SIG-M5 treated with dmso at 0.1 percent for 504 hours (cell line): Measurements from ENCODE around the gene OCA2.
"Not testable (repeated sequence)": the region's sequence is repeated elsewhere in the genome, so short reads cannot be mapped to it uniquely, and the experiment has no call there.

Experiments used
- DNase-seq: peaks from one replicate; lab custom pipeline; 2025; ENCODE audit not compliant: unreplicated experiment; lab: John Stamatoyannopoulos, UW

Gene OCA2

DNA sequence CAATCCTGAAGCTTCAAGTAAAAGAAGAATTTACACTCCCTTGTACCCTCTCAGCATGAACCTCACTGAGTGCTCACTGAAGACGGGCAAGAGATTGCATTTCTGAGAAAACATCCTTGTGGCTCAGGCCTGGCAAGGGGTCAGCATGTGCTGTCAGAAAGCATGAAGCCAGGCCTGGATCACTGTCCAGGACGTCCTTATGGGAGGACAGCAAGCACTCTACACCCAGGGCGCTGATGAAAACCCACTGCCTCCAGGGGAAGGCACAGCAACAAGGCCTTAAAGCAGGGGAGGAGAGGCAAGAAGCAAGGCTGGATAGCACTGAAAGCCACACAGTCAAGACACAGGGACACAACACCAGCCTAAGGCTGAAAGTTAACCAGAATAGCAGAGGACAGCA is 315.4 kb downstream of the OCA2 start:
- DNase-seq = no peak

DNA sequence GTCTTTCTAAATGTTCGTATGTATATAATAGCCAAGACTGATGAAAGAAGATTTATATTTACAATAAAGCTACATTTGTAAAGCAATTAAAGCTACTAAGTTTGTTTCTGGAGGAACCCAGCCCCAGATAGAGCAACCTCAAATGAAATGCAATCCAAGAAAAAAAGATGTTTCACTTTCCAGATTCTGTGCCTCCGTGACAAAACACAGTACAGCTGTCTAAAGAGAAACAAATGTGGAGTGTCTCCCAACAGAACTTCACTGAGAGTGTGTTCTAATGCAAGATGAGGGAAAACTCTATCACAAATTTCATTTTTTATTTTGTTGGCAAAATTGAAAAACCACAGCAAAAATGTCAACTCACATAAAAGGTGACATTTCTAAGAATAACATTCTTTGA is 317.0 kb downstream of the OCA2 start:
- no peak for DNase-seq

DNA sequence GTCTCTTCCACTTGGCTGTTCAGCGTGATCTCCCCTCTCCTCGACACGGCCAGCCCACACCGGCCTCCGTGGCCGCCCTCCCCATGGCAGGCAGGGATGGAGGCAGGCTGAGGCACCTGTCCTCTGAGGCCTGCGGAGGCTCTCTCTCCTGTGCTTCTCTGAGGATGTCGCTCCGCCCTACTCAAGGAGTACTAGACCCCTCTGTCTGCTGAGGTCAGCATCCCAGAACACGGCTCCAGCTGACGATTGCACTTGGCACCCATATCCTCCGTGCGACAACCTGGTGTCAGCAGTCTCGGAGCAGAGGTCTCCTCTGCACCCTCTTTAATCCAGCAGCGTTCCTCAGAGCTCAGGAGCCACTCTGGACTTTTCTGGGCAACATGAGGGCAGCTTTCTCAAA is 322.6 kb downstream of the OCA2 start:
- no peak for DNase-seq

DNA sequence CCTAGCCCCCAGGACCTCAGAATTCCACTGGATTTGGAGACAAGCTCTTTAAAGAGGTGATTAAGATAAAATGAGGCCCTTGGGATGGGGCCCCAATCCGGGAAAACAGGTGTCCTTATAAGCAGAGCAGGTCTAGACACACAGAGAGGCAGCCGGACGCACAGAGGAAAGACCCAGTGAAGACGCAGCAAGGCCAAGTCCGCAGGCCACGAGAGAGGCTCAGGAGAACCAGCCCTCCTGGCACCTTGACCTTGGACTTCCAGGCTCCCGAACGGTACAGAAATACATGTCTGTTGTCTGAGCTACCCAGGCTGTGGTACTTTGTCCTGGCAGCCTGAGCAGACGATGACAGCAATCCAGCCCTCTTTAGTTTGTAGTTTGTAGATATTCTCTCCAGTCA is 324.5 kb downstream of the OCA2 start:
- DNase-seq = no peak

DNA sequence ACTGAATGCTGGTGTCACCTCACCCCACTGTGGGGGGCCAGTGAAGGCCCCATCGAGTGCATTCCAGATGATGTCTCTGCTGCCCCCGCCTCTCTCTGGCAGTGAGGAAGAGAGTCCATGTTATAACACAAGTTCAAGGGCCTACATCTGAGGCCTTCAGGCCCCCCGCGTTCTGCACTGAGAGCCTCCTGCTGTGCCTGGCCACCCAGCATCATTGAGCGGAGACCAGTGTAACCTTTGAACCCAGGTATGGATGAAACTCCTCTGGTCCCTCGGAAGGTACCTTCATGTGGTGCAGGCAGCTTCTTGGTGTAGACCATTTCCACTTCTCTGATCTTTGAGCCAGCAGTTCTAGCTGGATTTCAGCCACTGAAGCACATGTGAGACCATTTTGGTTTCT is 324.9 kb downstream of the OCA2 start:
- no peak for DNase-seq

DNA sequence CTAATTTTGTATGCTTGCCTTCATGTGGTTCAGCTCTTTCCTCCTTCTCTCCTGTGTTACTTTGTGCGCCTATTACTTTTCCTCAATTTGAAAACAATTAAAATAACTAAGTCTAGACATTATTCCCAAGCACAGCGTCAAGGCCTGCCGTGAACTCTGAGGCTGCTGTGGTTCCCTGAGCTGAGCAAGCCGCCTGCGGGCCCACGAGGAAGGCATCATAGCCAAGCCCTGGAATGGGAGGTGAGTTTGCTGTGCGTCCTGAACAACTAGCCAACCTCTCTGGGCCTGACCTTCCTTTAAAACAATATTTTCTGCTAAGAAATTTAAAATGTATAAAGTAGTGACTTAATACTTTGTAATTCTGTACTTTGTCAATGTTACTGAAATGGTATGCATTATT is 327.2 kb downstream of the OCA2 start:
- DNase-seq = no peak

DNA sequence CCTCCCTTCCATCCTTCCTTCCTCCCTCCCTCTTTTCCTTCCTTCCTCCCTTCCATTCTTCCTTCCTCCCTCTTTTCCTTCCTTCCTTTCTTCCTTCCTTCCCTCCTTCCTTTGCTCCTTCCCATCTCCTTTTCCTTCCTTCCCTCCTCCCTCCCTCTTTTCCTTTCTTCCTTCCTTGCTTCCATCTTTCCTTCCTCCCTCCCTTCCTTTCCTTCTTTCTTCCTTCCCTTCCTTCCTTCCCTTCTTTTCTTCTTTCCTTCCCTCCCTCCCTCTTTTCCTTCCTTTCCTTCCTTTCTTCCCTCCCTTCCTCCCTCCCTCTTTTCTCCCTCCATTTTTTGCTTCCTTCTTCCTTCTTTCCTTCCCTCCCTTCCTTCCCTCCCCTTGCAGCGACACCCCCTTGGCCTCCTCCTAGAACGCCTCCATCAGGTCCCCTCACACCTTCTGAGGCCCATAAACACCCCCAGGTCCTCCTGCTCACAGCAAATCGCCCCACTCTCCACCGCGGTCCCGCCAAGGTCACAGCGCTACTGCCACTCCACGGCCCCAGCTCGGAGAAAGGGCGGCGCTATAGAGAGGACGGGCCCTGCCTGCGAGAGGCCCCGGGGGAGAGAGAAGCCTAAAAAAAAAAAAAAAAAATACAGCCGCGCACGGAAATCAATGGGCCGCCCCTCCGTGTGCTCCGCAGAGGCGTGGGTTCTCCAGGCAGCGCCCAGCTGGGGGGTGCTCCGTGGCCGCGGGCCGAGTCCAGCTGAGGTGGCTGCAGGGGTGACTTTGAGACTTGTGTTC is 328.2 kb downstream of the OCA2 start:
- no peak for DNase-seq

DNA sequence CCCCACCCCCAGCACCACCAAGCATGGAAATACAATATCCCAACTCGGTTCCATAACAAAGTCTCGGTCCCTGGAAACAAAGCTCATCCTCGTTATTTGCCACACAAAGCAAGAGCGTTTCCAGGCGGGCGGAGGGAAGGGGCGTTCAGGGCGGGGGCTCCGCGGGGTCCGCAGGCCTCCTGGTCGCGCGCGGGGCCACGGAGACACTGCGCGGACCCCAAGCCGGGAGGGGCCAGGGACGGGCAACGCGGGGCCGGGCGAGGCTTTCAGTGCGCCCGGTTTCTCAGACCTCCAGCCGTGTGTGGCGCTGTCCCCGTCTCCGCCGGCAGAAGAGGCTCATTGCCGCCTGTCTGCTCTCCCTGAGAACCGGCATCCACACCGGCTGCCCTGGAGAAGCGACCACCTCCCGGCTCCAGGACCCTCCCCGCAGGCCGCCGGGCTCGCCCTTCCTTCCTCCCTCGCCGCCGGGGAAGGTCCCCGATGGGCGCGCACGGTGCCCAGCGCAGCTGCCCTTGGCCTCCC is 329.0 kb downstream of the OCA2 start:
- DNase-seq = no peak

DNA sequence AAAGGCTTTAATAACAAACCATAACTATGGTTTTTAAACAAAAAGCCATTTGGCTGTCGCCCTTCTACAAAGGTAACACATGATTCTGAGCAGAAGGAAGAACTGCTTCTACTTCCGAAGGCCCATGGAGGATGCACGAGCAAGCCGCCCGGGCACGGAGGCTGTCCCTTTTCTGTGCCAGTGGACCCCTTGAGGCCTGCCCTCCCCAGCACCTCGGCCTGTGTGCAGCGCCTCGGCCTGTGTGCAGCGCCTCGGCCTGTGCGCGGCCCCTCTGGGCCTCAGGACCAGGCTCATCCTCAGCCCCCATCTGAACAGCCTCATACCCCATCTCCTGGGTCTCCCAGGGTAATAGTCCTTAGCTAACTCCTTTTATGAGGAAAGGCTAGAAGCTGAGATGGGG is 329.5 kb downstream of the OCA2 start:
- DNase-seq = no peak

DNA sequence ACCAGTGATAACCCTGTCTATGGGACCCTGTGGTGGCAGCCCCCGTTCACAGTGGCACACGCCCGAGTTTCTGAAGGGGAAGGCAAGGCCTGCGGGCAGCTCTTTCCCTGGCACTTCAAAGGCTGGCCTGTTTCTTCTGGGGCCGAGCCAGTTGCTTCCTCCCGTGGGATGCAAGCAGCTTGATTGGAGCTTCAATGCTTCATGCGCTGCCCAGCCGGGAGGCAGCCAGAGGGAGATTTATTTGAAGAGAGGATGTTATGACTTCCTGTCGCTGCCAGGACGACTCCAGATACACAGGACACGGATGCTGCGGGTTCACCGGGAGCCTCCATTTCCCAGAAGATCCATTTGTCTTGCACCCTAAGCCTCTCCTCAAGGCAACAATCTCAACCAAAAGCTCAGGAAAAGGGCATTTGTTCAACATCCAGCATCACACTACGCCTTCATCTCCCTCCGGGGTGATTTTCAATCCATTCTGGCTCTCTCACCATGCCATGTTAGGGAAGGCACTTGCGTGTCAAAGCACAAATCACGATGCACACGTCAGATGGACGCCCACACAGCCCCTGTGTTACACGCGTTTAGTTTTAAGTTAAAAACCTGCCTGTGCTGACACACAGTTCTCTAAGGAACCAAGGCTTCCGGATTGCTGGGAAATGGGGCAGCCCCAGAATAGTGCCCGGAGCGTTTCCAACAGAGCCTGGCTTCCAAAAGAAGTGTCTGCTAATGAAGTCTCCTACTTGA is 330.2 kb downstream of the OCA2 start:
- DNase-seq = no peak

DNA sequence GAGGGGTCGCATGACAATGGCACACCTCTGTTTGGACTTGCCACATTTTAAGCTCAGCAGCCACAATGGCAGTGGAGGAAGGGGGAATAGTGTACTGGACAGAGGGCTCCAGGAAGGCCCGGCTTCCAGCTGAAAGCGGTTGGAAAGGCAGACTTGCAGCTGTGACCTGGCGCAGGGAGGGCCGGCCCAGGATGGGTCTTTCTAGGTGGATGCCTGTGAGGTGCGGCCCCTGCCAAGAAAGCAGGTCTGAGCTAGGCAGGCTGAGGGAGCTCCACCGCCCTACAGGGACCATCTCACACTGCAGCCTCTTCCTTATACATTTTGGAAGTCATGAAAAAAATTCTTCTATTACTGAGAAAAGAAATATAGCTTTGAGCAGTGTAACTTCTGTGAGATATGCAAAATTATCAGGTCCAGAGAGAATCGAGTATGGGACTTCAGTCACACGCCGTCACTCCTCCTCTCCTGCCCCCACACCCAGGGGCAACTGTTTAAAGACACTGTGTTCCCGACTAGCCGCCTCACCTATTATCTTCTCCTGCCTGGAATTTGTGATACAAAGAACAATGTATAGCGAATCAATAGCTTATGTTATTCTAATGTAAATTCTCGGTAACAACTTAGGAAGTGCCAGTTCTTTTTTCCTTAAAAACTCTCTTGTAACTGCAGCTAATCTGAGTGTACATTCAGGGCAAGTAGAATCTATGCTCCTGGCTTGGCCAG is 331.0 kb downstream of the OCA2 start:
- no peak for DNase-seq

DNA sequence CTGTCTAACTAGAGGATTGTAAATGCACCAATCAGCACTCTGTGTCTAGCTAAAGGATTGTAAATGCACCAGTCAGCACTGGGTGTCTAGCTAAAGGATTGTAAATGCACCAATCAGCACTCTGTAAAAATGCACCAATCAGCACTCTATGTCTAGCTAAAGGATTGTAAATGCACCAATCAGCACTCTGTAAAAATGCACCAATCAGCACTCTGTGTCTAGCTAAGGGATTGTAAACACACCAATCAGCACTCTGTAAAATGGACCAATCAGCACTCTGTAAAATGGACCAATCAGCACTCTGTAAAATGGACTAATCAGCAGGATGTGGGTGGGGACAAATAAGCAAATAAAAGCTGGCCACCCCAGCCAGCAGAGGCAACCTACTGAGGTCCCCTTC is 331.7 kb downstream of the OCA2 start:
- not testable (repeated sequence) for DNase-seq

DNA sequence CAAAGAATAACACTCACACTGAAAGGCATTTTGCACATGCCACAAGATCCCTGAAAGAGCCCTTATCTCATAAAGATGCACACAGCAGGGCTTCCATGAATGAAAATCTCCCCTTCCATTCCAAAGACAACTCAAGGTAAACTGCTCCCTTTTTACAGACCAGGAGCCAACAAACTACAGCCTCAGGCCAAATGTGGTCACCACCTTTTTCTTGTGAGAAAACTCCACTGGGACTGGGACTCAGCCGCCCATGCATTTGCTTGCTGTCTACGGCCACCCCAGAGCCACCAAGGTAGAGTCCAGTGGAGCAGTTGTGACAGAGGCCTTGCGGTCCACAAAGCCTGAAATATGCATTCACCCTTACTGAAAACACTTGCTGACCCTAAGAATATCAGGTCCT is 334.8 kb downstream of the OCA2 start:
- DNase-seq = no peak

DNA sequence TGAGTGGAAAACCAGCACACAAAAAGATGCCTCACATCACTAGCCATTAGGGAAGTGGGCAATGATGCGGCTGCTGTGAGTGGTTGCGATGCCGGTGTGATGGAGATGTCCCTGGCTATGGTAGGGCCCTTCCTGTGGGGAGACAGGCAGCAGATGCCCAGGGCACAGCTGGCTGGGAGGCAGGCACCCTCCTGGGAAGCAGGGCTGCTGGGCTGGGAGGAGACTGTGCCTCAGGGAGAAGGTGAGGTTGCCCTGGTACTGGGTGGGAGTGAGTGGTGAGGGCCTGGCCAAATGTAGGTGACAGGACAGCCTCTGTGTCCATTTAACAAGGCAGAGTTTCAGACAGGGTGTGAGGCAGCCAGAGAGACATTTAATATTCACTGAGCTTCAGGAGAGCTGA is 335.6 kb downstream of the OCA2 start:
- no peak for DNase-seq

DNA sequence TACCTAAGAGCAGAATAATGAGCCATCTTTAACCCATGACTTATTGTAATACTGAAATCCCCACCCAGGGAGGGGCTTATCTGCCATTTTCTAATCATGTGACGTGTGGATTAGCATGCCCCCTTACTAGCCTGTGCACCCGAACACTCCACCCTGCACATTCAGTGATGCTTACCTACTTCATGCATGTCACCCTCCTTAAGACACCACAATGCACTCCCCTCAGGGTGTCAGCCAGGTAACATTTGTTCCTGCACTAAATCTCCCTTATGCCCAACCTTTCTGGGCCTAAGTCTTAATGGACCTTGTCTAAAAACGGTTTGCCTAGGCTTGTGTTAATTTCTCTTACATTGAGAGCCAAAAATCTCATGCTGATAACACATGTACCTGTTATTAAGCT is 336.6 kb downstream of the OCA2 start:
- DNase-seq = no peak

DNA sequence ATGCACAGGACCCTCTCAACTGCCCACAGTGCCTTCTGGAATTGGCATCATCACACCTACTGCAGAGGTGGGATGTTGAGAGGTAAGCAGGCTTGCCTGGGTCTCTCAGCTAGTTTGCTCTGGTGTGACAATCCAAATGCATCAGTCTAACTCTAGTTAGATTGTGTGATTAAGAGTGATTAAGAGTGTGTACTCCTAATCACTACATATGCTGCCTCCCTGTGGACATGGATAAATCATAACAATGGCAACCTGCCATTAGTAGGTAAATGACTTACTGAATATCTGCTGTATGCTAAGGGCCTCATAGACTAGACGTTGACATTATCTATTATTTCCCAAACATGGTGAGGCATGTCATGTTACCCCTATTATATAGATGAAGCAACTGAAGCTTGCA is 342.1 kb downstream of the OCA2 start:
- DNase-seq = no peak

DNA sequence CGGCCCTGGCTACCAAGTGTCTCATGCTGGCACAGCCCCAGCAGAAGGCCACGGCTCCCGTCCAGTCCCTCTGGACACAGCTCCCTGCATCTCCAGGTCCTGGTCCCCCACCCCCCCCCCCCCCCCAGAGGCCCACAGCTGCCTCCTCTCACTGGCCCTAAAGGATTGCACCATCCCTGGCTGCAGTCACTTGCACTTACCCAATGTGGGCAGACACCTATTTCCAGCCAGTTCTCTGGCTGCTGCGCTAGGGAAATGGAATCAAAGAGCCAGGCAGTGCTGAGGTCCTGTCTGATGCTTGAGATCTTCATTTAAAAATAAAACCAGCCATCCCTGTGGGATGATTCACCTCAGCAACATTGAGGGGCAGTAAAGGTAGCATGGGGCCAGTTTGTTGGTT is 346.4 kb downstream of the OCA2 start:
- DNase-seq = no peak

DNA sequence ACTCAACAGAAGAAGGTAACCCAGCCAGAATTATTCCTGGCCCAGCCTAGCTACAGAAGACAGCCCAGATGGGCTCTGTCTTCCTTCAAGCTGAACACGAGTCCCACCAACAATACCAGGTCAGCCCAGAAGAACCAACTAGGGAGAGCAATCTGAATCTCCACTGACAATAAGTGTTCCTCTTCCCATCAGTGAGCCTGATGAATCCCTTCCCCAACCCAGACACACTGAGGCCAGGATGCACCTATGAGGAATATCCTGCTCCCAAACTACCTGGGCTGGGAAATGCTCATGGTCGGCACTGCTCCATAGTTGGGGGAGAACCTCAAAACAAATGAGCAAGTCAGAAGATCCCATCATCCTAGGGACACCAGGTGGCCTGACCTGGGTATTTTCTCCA is 351.1 kb downstream of the OCA2 start:
- no peak for DNase-seq

DNA sequence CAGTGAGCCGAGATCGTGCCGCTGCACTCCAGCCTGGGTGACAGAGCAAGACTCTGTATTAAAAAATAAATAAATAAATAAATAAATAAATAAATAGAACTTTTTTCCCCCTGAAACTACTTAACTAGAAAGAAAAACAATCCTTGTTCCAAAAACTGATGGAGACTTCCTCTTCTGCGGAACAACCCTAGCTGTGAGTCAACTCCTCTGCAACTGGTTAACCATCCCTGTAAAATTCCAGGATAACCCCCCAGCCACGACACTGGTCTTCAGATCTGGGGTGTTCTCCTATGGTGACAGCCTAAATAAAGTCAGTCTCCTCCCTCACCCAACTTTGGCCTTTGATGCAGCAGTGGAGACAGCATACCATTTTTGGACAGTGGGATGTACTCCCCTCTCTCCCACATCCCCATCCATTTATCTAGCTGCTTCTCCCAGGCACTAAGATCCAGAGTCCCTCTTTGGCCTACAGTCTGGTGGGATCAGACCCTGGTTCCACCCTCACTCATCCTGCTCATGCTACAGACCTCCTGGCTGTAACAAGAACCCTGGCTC is 352.6 kb downstream of the OCA2 start:
- DNase-seq = no peak

DNA sequence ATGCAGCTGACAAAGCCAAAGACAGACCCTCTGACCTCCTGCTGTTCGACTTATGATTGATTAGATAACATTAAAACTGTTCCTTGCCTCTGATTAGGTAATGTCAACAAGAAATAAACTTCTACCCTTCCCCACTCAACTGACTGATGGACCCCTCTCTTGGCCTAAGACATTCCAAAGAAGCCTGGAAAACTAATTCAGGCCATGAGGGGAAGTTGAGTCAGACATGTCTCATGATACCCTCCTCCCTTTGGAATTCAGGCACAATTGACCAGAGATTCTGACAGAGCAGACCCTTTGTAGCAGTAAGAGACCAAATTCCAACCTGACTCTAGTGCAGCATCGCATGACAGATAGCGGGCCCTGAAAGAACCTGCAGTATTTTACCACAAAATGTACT is 354.5 kb downstream of the OCA2 start:
- DNase-seq = no peak

DNA sequence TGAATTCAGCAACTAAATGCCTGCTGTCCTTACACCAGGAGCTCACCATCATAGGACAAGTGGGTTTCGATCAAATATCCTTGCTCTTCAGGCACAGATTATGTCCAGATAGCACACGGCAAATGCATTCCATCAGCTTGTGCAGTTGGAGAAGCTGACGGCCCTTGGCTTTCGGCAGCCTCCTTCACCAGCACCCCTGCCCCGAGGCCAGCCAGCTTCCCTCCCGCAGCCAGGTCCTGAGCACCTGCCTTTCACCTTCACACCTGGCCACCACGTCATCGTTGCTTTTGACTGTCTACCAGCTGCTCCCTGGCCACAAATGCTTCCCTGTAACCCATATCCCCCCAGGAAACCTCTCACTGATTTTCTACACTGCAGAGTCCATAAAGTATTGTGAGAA is 355.5 kb downstream of the OCA2 start:
- DNase-seq = no peak
